Measurements from ENCODE around the gene LMNTD1.
"Not testable (repeated sequence)": the region's sequence is repeated elsewhere in the genome, so short reads cannot be mapped to it uniquely, and the experiment has no call there.

LMNTD1 gene

GRCh38 chr12:25433024-25433423 is 120.1 kb downstream of the LMNTD1 start:
- no peak for DNase-seq (ENCODE audit: low spot score)

- DNase-seq (ENCODE audit: low spot score), result no peak
Measured at GRCh38 chr12:25427337-25428249, 125.5 kb downstream of the LMNTD1 start.

- DNase-seq (ENCODE audit: low spot score), result not testable (repeated sequence)
Measured at GRCh38 chr12:25426821-25427220, 126.3 kb downstream of the LMNTD1 start.
